Measurements from ENCODE around the gene MYH7. TPM values are rescaled to one million over a fixed set of nuclear protein-coding genes. Genes with fewer than 3 reads are reported as not detected.
"Not testable (repeated sequence)": the region's sequence is repeated elsewhere in the genome, so short reads cannot be mapped to it uniquely, and the experiment has no call there.

The MYH7 gene
- total RNA-seq, 2 experiments from 2014 or later: not detected

- TF ChIP-seq CTCF (IDR thresholded peaks at IDR 0.05): no peak
- Mint-ChIP-seq H3K36me3 (ENCODE audit: low read depth) (no peaks in the 10 kb centered on the region), H3K9me3 (no peaks in the 10 kb centered on the region), H3K27me3 (peaks cover 2% of the 10 kb centered on the region), H3K4me3 (no peak overlapping the region), H3K27ac (no peak overlapping the region), H3K4me1 (ENCODE audit: low read depth) (no peaks in the 10 kb centered on the region)
- intact Hi-C loops (cut with micrococcal nuclease): no loop called here
- ChIA-PET CTCF (interaction anchor here (1.9 kb wide), 1 partner anchor 13 kb away, joined by 7 read pairs; no protein-coding TSS in a partner anchor), POLR2A (no interaction called here)
- DNase-seq: no peak
- ATAC-seq: no peak
Observed at GRCh38 chr14:23392613-23393012, 42.8 kb downstream of the MYH7 start.

DNA sequence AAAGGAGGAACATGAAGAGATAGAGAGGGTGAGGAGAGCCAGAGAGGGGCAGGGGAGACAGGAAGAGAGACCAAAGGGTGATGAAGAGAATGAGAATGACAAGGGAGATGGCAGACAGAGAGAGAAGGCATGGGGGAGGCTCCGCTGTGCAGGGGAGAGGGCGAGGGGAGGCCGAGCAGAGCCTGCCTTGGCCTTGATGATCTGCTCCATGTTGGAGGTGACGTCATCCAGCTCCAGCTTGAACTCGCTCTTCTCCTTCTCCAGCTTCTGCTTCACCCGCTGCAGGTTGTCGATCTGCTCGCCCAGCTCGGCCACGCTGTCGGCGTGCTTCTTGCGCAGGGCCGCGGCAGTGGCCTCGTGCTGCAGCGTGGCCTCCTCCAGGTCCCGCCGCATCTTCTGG, 45.6 kb downstream of the MYH7 start:
- POLR2A ChIA-PET: not testable (repeated sequence)

DNA sequence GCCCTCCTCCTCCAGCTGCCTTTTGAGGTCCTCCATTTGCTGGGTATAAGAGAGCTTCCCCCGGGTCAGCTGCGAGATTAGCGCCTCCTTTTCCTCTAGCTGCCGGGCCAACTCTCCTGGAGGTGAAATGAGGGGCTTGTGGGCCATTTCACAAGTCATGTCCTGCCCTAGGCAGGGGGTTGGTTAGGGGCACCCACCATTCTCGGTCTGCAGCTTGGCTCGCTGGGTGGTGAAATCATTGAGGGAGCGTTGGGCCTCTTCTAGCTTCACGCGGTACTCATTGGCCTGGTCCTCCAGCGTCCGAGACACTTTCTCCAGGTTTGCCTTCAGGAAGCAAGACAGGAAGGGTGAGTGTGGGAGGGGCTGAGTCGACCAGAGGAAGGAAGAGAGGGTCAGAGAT, 46.1 kb downstream of the MYH7 start:
- no peak for TF ChIP-seq CTCF (IDR thresholded peaks at IDR 0.05)
- H3K36me3 Mint-ChIP-seq (ENCODE audit: low read depth): no peaks in the 10 kb centered on the region
- intact Hi-C loops (cut with micrococcal nuclease): loop anchor here (10.0 kb wide), 1 partner anchor 125 kb away; no protein-coding TSS in a partner anchor
- no peaks in the 10 kb centered on the region for H3K4me1 Mint-ChIP-seq (ENCODE audit: low read depth)
- ChIA-PET CTCF (interaction anchor here (1.9 kb wide), 1 partner anchor 9 kb away, joined by 9 read pairs; no protein-coding TSS in a partner anchor), POLR2A (no interaction called here)
- no peak overlapping the region for H3K4me3 Mint-ChIP-seq
- DNase-seq (no peak), ATAC-seq (no peak)
- no peaks in the 10 kb centered on the region for H3K9me3 Mint-ChIP-seq
- H3K27ac Mint-ChIP-seq: no peak overlapping the region
- H3K27me3 Mint-ChIP-seq: peaks cover 2% of the 10 kb centered on the region

More for the DNA sequence above, 45.6 kb downstream of the MYH7 start:
- H3K36me3 Mint-ChIP-seq (ENCODE audit: low read depth); CTCF ChIA-PET; ATAC-seq; DNase-seq; H3K27ac Mint-ChIP-seq; H3K27me3 Mint-ChIP-seq; H3K4me3 Mint-ChIP-seq; H3K4me1 Mint-ChIP-seq (ENCODE audit: low read depth); H3K9me3 Mint-ChIP-seq: not testable (repeated sequence)
- intact Hi-C loops (cut with micrococcal nuclease): loop anchor here (10.0 kb wide), 1 partner anchor 125 kb away; no protein-coding TSS in a partner anchor

DNA sequence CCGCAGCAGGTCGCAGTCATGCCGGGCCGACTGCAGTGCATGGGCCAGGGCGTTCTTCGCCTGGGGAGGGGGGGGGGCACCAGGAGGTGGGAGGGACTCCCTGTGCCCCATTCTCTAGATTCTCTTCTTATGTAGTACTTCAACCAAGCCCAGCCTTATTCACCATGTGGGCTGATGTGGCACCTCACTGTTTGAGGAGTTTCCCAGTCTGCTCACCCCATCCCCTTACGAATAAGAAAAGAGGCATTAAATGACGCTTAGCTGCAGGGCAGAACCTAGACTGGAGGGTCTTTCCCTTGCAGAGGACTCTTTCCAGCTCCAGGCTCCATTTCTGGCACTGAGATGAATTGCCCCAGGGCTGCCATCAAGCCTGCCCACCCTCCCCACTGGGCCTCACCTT, 46.5 kb downstream of the MYH7 start:
- Mint-ChIP-seq H3K27me3 (peaks cover 2% of the 10 kb centered on the region), H3K36me3 (ENCODE audit: low read depth) (no peaks in the 10 kb centered on the region), H3K4me1 (ENCODE audit: low read depth) (no peaks in the 10 kb centered on the region), H3K4me3 (no peak overlapping the region), H3K9me3 (no peaks in the 10 kb centered on the region), H3K27ac (no peak overlapping the region)
- DNase-seq (no peak), ATAC-seq (no peak)
- intact Hi-C loops (cut with micrococcal nuclease): loop anchor here (10.0 kb wide), 1 partner anchor 124 kb away; no protein-coding TSS in a partner anchor
- ChIA-PET POLR2A (no interaction called here), CTCF (interaction anchor here (1.9 kb wide), 1 partner anchor 9 kb away, joined by 9 read pairs; no protein-coding TSS in a partner anchor)
- TF ChIP-seq CTCF (IDR thresholded peaks at IDR 0.05): no peak

DNA sequence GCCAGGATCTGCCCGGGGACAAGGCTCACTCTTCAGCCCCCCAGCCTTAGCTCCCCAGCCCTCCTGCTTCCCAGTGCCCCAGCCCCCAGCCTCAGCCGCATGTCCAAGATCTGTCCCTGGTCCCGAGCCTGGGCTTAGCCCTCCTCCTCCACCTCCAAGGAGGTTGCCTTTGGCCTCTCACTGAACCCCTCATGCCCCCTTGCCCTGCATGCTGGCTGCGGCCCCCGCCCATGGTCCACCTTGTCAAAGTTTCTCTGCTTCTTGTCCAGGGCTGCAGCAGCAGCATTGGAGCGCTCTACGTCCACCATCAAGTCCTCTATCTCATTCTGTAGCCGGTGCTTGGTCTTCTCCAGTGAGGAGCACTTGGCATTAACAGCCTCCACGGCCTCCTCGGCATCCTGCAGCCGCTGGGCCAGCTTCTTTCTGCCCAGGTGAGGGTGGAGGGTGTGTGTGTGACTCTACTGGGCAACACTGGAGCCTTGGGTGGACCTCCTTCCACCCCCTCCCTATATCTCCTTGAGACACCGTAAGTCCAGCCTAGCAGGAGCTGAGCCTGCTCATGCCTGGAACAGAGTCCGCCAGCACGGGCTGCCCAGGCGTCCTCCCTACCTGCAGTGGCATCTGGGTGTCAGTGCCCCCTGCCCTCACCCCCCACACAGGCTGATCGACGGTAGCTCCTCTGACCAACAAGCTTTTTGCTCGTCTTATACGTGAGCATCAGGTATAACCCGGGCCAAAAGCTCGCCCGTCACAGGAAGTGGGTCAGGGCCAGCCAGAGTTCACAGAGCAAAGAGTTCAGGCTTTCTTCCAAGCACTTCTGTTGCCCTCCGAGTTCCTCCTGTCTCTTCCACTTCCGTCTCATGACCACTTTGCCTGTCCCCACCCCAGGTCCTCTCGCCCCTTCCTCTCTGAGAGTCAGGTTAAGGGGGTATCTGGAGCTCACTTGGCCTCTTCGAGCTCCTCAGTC, 47.3 kb downstream of the MYH7 start:
- Mint-ChIP-seq H3K4me1 (ENCODE audit: low read depth) (no peaks in the 10 kb centered on the region), H3K27ac (no peak overlapping the region), H3K9me3 (no peaks in the 10 kb centered on the region), H3K27me3 (peaks cover 2% of the 10 kb centered on the region), H3K36me3 (ENCODE audit: low read depth) (no peaks in the 10 kb centered on the region), H3K4me3 (no peak overlapping the region)
- ATAC-seq: no peak
- POLR2A ChIA-PET: no interaction called here
- no peak for TF ChIP-seq CTCF (IDR thresholded peaks at IDR 0.05)
- CTCF ChIA-PET: interaction anchor here (1.9 kb wide), 1 partner anchor 8 kb away, joined by 9 read pairs; no protein-coding TSS in a partner anchor
- no peak for DNase-seq
- intact Hi-C loops (cut with micrococcal nuclease): loop anchor here (10.0 kb wide), 1 partner anchor 123 kb away; no protein-coding TSS in a partner anchor
